Retinal pigment epithelial cell (primary cell): ENCODE data around the gene GDF10.

Experiments used
- DNase-seq: peaks from one replicate; pipeline ENCODE4 v3.0.0-alpha.2; 2010; ENCODE audit warnings: low read depth
- H3K4me3 ChIP-seq: 2 replicates; pipeline ENCODE4 v1.5.1; 2011; ENCODE audit warnings: mild to moderate bottlenecking, low read length, control low read depth, moderate library complexity
- TF ChIP-seq, protein P1 (sequence below): conservative IDR thresholded peaks from 2 replicates; pipeline ENCODE4 v1.5.1; 2011; ENCODE audit warnings: low read depth, low read length, control low read depth, inconsistent platforms

Gene GDF10

GRCh38 chr10:47309408-47310089 lies 9.6 kb downstream of the GDF10 start:
- no peak overlapping the region for H3K4me3 ChIP-seq
- TF ChIP-seq, protein P1, sequence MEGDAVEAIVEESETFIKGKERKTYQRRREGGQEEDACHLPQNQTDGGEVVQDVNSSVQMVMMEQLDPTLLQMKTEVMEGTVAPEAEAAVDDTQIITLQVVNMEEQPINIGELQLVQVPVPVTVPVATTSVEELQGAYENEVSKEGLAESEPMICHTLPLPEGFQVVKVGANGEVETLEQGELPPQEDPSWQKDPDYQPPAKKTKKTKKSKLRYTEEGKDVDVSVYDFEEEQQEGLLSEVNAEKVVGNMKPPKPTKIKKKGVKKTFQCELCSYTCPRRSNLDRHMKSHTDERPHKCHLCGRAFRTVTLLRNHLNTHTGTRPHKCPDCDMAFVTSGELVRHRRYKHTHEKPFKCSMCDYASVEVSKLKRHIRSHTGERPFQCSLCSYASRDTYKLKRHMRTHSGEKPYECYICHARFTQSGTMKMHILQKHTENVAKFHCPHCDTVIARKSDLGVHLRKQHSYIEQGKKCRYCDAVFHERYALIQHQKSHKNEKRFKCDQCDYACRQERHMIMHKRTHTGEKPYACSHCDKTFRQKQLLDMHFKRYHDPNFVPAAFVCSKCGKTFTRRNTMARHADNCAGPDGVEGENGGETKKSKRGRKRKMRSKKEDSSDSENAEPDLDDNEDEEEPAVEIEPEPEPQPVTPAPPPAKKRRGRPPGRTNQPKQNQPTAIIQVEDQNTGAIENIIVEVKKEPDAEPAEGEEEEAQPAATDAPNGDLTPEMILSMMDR: peak; percentile 42
- DNase-seq: no peak

DNA sequence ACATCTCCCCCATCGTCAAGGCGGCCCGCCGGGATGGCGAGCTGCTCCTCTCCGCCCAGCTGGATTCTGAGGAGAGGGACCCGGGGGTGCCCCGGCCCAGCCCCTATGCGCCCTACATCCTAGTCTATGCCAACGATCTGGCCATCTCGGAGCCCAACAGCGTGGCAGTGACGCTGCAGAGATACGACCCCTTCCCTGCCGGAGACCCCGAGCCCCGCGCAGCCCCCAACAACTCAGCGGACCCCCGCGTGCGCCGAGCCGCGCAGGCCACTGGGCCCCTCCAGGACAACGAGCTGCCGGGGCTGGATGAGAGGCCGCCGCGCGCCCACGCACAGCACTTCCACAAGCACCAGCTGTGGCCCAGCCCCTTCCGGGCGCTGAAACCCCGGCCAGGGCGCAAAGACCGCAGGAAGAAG lies 10.1 kb downstream of the GDF10 start:
- TF ChIP-seq, protein P1: no peak
- no peak for DNase-seq
- no peak overlapping the region for H3K4me3 ChIP-seq

DNA sequence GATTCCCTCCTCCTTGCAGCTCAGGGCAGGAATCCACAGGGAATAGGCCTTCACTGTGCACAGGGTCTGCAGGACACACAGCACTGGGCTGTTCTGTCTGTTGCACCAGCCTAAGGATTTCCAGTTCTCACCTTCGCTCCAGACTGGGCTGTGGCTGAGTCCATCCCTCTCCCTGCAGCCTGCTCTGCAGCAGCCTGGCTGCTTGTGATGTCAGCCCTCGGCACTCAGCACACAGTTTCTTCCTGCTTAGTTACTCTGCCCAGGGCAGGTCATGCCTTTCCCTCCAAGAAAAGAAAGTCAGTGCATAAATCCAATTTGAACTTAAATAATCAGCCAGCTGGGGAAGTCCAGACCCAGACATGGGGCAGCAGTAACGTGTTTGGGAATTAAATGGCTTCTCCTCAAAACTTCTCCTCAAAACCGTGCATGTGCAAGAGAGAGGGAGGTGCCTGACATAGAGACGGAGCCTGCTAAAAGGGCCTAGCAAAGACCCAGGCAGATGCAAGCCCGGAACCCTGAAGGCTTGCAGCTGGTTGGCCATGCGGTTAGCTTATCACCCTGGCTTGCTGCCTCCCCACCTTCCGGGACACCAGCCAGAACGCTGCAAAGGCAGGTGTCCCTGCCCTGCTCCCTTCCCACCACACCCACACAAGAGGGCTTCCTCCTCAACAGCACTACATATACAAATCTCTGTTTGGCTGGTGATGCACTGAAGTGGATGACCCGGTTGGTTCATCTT lies 11.4 kb downstream of the GDF10 start:
- TF ChIP-seq, protein P1: no peak
- DNase-seq: no peak
- H3K4me3 ChIP-seq: no peak overlapping the region

DNA sequence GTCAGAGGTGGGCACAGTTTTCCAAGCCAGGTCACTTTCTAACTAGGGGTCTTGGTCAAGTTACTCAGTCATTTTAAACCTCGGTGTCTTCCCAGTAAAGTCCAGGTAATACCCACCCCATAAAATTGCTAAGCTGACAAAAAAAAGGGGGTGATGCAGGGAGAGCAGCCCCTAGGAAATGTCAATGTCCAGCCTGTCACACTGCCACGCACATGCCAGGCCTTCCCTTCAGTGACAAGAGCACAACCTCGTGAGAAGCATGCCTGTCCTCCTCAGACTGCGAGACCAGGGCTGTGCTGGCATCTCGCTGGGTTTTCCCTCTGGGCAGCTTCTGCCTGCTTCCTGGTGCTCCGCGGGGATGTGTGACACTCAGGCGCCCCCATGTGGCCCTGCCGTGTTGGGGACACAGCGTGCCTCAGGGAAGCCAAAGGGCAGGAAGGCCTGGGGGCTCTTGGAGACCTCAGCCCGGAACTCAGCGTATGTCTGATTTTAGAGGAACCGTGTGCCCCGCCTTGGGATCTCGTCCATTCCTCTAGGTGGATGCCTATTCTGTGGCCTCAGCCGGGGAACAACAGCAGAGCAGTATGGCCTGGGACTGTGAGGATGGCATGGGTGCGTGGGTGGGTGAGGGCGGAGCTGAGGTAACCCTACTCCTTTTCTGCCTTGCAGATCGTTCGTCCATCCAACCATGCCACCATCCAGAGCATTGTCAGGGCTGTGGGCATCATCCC lies 12.1 kb downstream of the GDF10 start:
- DNase-seq: peak; percentile 6
- H3K4me3 ChIP-seq: no peak overlapping the region
- TF ChIP-seq, protein P1: peak; percentile 90

- no peak overlapping the region for H3K4me3 ChIP-seq
- no peak for DNase-seq
- TF ChIP-seq, protein P1: no peak
Observed at GRCh38 chr10:47312663-47312995, 12.6 kb downstream of the GDF10 start.

DNA sequence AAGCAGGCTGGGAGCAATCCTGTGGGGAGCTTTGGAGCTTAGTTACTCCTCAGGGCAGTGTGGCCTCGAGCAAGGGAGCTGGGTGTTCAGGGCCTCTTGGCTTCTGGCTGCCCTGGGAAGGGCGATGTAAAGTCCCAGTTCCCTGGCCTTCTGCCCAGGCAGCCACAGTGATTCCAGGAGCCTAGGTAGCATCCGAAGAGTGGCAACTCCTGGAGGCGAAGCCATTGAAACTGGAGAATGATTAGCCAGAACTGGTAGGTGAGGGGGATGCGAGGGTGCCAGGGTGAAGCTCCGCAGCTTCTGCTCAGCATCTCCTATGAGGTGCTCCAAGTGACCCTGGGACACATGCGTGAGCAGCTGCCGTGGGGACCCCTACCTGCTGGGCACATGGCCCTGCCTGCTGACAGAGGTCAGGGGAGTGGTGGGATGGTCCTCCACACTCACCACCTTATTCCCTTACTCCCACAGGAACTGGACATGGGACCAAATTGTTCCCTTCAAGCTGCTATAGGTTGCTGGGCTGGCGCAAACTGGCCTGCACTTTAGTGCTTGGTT lies 14.5 kb downstream of the GDF10 start:
- no peak overlapping the region for H3K4me3 ChIP-seq
- TF ChIP-seq, protein P1: no peak
- no peak for DNase-seq
